ENCODE data around the gene UBE2E3. TPM values are rescaled to one million over a fixed set of nuclear protein-coding genes. Genes with fewer than 3 reads are reported as not detected.

UBE2E3 gene
- total and polyA plus RNA-seq, 2 of the 13 experiments (the other 11 are each of a cell fraction or from before 2014, with no cell fraction given), result 45.7 to 92.6 TPM

DNA sequence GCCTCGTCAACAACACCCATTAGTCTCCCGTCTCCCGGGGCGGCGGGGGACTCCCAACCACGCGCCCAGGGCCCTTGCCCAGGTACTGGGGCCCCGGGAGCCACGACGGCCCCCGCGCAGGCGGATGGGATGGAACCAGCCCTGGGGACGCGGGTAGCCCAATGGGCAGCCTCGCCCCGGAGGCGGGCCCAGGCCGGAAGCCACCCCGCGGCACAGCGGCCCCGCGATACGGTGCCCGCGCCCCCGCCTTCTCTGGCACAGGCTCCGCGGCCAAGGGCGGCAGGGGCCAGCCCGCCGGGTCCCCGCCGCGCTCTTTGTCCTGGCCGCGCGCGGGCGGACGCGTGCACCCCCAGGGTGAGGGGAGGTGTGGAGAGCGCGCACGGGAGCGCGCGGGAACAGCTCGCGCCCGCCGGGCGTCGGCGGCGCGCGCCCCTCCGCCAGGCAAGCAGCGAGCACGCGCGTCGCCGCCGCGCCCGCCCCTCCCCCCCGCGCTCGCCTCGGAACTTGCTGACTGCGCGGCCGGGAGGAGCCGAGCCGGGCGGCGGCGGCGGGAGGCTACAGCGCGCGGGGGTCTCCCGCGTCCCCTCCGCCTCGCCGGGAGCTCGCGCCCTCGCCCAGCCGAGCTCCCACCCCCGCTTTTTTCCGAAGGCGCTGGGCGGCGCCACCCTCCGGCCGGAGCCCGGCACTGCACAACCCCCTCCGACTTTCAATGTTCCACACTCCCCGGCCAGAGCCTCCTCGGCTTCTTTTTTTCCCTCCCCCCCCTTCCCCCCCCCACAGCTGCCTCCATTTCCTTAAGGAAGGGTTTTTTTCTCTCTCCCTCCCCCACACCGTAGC, at the start of gene UBE2E3 (continued):
- TF ChIP-seq ARID4A (CRISPR knock-in tag; IDR thresholded peaks at IDR 0.05; ENCODE audit: borderline replicate concordance) (peak; percentile 24; the same call in 1 of the 2 replicates), SALL2 (CRISPR knock-in tag; IDR thresholded peaks at IDR 0.05) (peak; percentile 70; the same call in 1 of the 2 replicates), ZNF350 (CRISPR knock-in tag; IDR thresholded peaks at IDR 0.05; ENCODE audit: borderline replicate concordance, low read depth) (no peak), KLF9 (CRISPR knock-in tag; IDR thresholded peaks at IDR 0.05; ENCODE audit: low read depth) (no peak), ZNF383 (CRISPR knock-in tag; IDR thresholded peaks at IDR 0.05; ENCODE audit: borderline replicate concordance) (no peak), PRPF4 (IDR thresholded peaks at IDR 0.05; ENCODE audit: low read depth, low read length, poor library complexity, severe bottlenecking) (no peak), ZKSCAN1 (IDR thresholded peaks at IDR 0.05; ENCODE audit: low read length) (no peak), ZIK1 (CRISPR knock-in tag; IDR thresholded peaks at IDR 0.05; ENCODE audit: borderline replicate concordance, low read depth) (no peak; the same call in 1 of the 2 replicates), SCMH1 (CRISPR knock-in tag; IDR thresholded peaks at IDR 0.05; ENCODE audit: borderline replicate concordance) (no peak), ZNF644 (CRISPR knock-in tag; IDR thresholded peaks at IDR 0.05; ENCODE audit: low read depth) (no peak), ZFY (CRISPR knock-in tag; IDR thresholded peaks at IDR 0.05) (peak; percentile 79), ZSCAN31 (CRISPR knock-in tag; IDR thresholded peaks at IDR 0.05; ENCODE audit: low read depth) (0 out of 2 replicates have a peak, but pooled peaks have one; percentile 69), ZFX (CRISPR knock-in tag; IDR thresholded peaks at IDR 0.05; ENCODE audit: low read depth) (peak; percentile 74; the same call in 1 of the 2 replicates), ZNF232 (CRISPR knock-in tag; IDR thresholded peaks at IDR 0.05; ENCODE audit: borderline replicate concordance) (0 out of 2 replicates have a peak, but pooled peaks have one; percentile 45), KLF13 (CRISPR knock-in tag; IDR thresholded peaks at IDR 0.05) (no peak), ZBTB2 (CRISPR knock-in tag; IDR thresholded peaks at IDR 0.05; ENCODE audit: low read depth) (peak; percentile 85), ZNF569 (CRISPR knock-in tag; IDR thresholded peaks at IDR 0.05; ENCODE audit: borderline replicate concordance) (no peak), ESRRA (CRISPR knock-in tag; IDR thresholded peaks at IDR 0.05; ENCODE audit: low read depth) (0 out of 2 replicates have a peak, but pooled peaks have one; percentile 29)
- TF ChIP-seq, protein P1, sequence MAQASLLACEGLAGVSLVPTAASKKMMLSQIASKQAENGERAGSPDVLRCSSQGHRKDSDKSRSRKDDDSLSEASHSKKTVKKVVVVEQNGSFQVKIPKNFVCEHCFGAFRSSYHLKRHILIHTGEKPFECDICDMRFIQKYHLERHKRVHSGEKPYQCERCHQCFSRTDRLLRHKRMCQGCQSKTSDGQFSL (CRISPR knock-in tag; IDR thresholded peaks at IDR 0.05), result peak; percentile 69
- TF ChIP-seq, protein P2, sequence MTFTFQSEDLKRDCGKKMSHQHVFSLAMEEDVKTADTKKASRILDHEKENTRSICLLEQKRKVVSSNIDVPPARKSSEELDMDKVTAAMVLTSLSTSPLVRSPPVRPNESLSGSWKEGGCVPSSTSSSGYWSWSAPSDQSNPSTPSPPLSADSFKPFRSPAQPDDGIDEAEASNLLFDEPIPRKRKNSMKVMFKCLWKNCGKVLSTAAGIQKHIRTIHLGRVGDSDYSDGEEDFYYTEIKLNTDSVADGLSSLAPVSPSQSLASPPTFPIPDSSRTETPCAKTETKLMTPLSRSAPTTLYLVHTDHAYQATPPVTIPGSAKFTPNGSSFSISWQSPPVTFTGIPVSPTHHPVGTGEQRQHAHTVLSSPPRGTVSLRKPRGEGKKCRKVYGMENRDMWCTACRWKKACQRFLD (CRISPR knock-in tag; IDR thresholded peaks at IDR 0.05; ENCODE audit: borderline replicate concordance), result peak; percentile 91; the same call in 1 of the 2 replicates
- TF ChIP-seq, protein P3, sequence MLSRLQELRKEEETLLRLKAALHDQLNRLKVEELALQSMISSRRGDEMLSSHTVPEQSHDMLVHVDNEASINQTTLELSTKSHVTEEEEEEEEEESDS (CRISPR knock-in tag; IDR thresholded peaks at IDR 0.05; ENCODE audit: borderline replicate concordance), result peak; percentile 37; the same call in 1 of the 2 replicates
